HEK293 (cell line): ENCODE results near the gene RAN.

Source experiments
- CTCF ChIA-PET: fragments of 350-600 bp; formaldehyde crosslinking; extraction: SDS; loops from one replicate; lab custom pipeline; 2021; ENCODE audit warnings: antibody characterized with exemption; lab: Yijun Ruan, JAX
- POLR2A ChIA-PET: fragments of 300-600 bp; formaldehyde crosslinking; extraction: SDS; loops from one replicate; lab custom pipeline; 2020; ENCODE audit warnings: antibody characterized with exemption, inconsistent platforms; lab: Yijun Ruan, JAX
- H3K27ac ChIP-seq: fragments of 200-500 bp; sonication (Bioruptor generic); 2 replicates; pipeline ENCODE4 v1.5.1; 2014; ENCODE audit warnings: low read depth, low read length, control low read depth, inconsistent platforms; ENCODE audit errors: extremely low read depth
- H3K36me3 ChIP-seq, 2 experiments: fragments of 200-500 bp in 1 of 2; sonication (Bioruptor generic) in 1 of 2; 1 replicate in 1 of 2; 2 replicates in 1 of 2; pipeline ENCODE4 v1.5.1; 2014 to 2017; ENCODE audit warnings: inconsistent platforms in 2 of 2, low read length in 2 of 2; ENCODE audit not compliant: control insufficient read depth in 2 of 2, insufficient read depth in 1 of 2
- H3K4me1 ChIP-seq: fragments of 200-500 bp; sonication (Bioruptor generic); 2 replicates; pipeline ENCODE4 v1.5.1; 2014; ENCODE audit warnings: mild to moderate bottlenecking, low read length, inconsistent platforms; ENCODE audit not compliant: control insufficient read depth, insufficient read depth
- H3K4me3 ChIP-seq: 2 replicates; pipeline ENCODE4 v1.5.1; 2011; ENCODE audit warnings: low read depth, mild to moderate bottlenecking, control low read depth, low read length, moderate library complexity
- H3K9me3 ChIP-seq: fragments of 200-500 bp; sonication (Bioruptor generic); 2 replicates; pipeline ENCODE4 v1.5.1; 2014; ENCODE audit warnings: low read depth, low read length, inconsistent platforms; ENCODE audit not compliant: control insufficient read depth, insufficient read depth
- ATF2 ChIP-seq: fragments of 450-650 bp; formaldehyde crosslinking; IDR thresholded peaks from 2 replicates; pipeline ENCODE4 v1.5.1; 2016; ENCODE audit warnings: missing biosample characterization, missing genetic modification characterization, low read depth
- CTCF ChIP-seq: fragments of 450-650 bp; formaldehyde crosslinking; IDR thresholded peaks from 2 replicates; pipeline ENCODE4 v1.5.1; 2016; ENCODE audit warnings: missing biosample characterization, missing genetic modification characterization
- FEZF1 ChIP-seq: fragments of 450-650 bp; formaldehyde crosslinking; IDR thresholded peaks from 2 replicates; pipeline ENCODE4 v1.5.1; 2016; ENCODE audit warnings: missing biosample characterization, missing genetic modification characterization
- MZF1 ChIP-seq: fragments of 450-650 bp; formaldehyde crosslinking; IDR thresholded peaks from 2 replicates; pipeline ENCODE4 v1.5.1; 2017; ENCODE audit warnings: missing biosample characterization, missing genetic modification characterization, borderline replicate concordance
- SETDB1 ChIP-seq: IDR thresholded peaks from one replicate; pipeline ENCODE4 v1.6.1; 2017; ENCODE audit warnings: mild to moderate bottlenecking, low read length, moderate library complexity, mixed read lengths; ENCODE audit not compliant: insufficient read length
- SP7 ChIP-seq: fragments of 450-650 bp; formaldehyde crosslinking; IDR thresholded peaks from 2 replicates; pipeline ENCODE4 v1.5.1; 2016; ENCODE audit warnings: missing biosample characterization, missing genetic modification characterization
- TRIM28 ChIP-seq: IDR thresholded peaks from 2 replicates; pipeline ENCODE4 v1.6.1; 2011; ENCODE audit warnings: low read length, control low read depth, borderline replicate concordance
- ZBTB26 ChIP-seq: fragments of 450-650 bp; formaldehyde crosslinking; optimal IDR thresholded peaks from 2 replicates; pipeline ENCODE3; 2016; ENCODE audit warnings: missing biosample characterization, mild to moderate bottlenecking, missing genetic modification characterization
- ZBTB44 ChIP-seq: fragments of 450-650 bp; IDR thresholded peaks from 2 replicates; pipeline ENCODE4 v1.5.1; 2018; ENCODE audit warnings: missing biosample characterization, mild to moderate bottlenecking, missing genetic modification characterization
- ZBTB7A ChIP-seq: fragments of 450-650 bp; formaldehyde crosslinking; IDR thresholded peaks from 2 replicates; pipeline ENCODE4 v1.5.1; 2016; ENCODE audit warnings: low read depth, missing biosample characterization, missing genetic modification characterization
- ZFP69B ChIP-seq: fragments of 450-650 bp; formaldehyde crosslinking; IDR thresholded peaks from 2 replicates; pipeline ENCODE4 v1.5.1; 2016; ENCODE audit warnings: missing biosample characterization, missing genetic modification characterization
- ZIC2 ChIP-seq: fragments of 450-650 bp; formaldehyde crosslinking; IDR thresholded peaks from 2 replicates; pipeline ENCODE4 v1.5.1; 2016; ENCODE audit warnings: missing biosample characterization, missing genetic modification characterization
- ZNF133 ChIP-seq: fragments of 450-650 bp; formaldehyde crosslinking; IDR thresholded peaks from 2 replicates; pipeline ENCODE4 v1.5.1; 2016; ENCODE audit warnings: missing biosample characterization, missing genetic modification characterization
- ZNF169 ChIP-seq: fragments of 450-650 bp; formaldehyde crosslinking; IDR thresholded peaks from 2 replicates; pipeline ENCODE4 v1.5.1; 2016; ENCODE audit warnings: missing biosample characterization, missing genetic modification characterization
- ZNF184 ChIP-seq: fragments of 450-650 bp; IDR thresholded peaks from 2 replicates; pipeline ENCODE4 v1.5.1; 2018; ENCODE audit warnings: missing biosample characterization, mild to moderate bottlenecking, missing genetic modification characterization
- ZNF2 ChIP-seq: fragments of 450-650 bp; formaldehyde crosslinking; IDR thresholded peaks from 2 replicates; pipeline ENCODE4 v1.5.1; 2016; ENCODE audit warnings: missing biosample characterization, missing genetic modification characterization
- ZNF211 ChIP-seq: fragments of 450-650 bp; formaldehyde crosslinking; IDR thresholded peaks from 2 replicates; pipeline ENCODE4 v1.5.1; 2016; ENCODE audit warnings: low read depth, missing biosample characterization, missing genetic modification characterization
- ZNF24 ChIP-seq: fragments of 450-650 bp; formaldehyde crosslinking; IDR thresholded peaks from 2 replicates; pipeline ENCODE4 v1.5.1; 2016; ENCODE audit warnings: missing biosample characterization, missing genetic modification characterization
- ZNF266 ChIP-seq: fragments of 450-650 bp; formaldehyde crosslinking; IDR thresholded peaks from 2 replicates; pipeline ENCODE4 v1.5.1; 2016; ENCODE audit warnings: missing biosample characterization, missing genetic modification characterization, low read depth
- ZNF335 ChIP-seq: fragments of 450-650 bp; formaldehyde crosslinking; conservative IDR thresholded peaks from 2 replicates; pipeline ENCODE4 v1.5.1; 2016; ENCODE audit warnings: missing biosample characterization, missing genetic modification characterization
- ZNF366 ChIP-seq: fragments of 450-650 bp; formaldehyde crosslinking; conservative IDR thresholded peaks from 2 replicates; pipeline ENCODE4 v1.5.1; 2016; ENCODE audit warnings: missing biosample characterization, missing genetic modification characterization
- ZNF394 ChIP-seq: fragments of 450-650 bp; formaldehyde crosslinking; IDR thresholded peaks from 2 replicates; pipeline ENCODE4 v1.5.1; 2016; ENCODE audit warnings: missing biosample characterization, missing genetic modification characterization, mild to moderate bottlenecking, moderate library complexity, borderline replicate concordance
- ZNF426 ChIP-seq: fragments of 450-650 bp; formaldehyde crosslinking; IDR thresholded peaks from 2 replicates; pipeline ENCODE4 v1.5.1; 2017; ENCODE audit warnings: missing biosample characterization, missing genetic modification characterization, mild to moderate bottlenecking, inconsistent platforms, moderate library complexity
- ZNF501 ChIP-seq: fragments of 450-650 bp; formaldehyde crosslinking; IDR thresholded peaks from 2 replicates; pipeline ENCODE4 v1.5.1; 2016; ENCODE audit warnings: missing biosample characterization, missing genetic modification characterization
- ZNF510 ChIP-seq: fragments of 450-650 bp; formaldehyde crosslinking; IDR thresholded peaks from 2 replicates; pipeline ENCODE4 v1.5.1; 2018; ENCODE audit warnings: mild to moderate bottlenecking, missing genetic modification characterization, missing biosample characterization; ENCODE audit not compliant: insufficient replicate concordance
- ZNF600 ChIP-seq: fragments of 450-650 bp; formaldehyde crosslinking; IDR thresholded peaks from 2 replicates; pipeline ENCODE4 v1.5.1; 2016; ENCODE audit warnings: missing biosample characterization, missing genetic modification characterization

Gene RAN

GRCh38 chr12:130911933-130912332 lies 40.1 kb downstream of the RAN start:
- H3K36me3 ChIP-seq, result no peaks in the 10 kb centered on the region
- TF ChIP-seq SETDB1 (peak; percentile 49), ZNF510 (no peak)
- H3K4me3 ChIP-seq, result no peak overlapping the region
- H3K27ac ChIP-seq, result no peak overlapping the region
- ChIA-PET POLR2A (no interaction called here), CTCF (interaction anchor here (0.7 kb wide), 1 partner anchor 73 kb away, joined by 3 read pairs; the partner anchor contains the start of gene STX2)
- no peaks in the 10 kb centered on the region for H3K9me3 ChIP-seq
- H3K4me1 ChIP-seq, result no peaks in the 10 kb centered on the region

GRCh38 chr12:130916241-130916911 lies 44.5 kb downstream of the RAN start:
- H3K27ac ChIP-seq, result no peak overlapping the region
- peak overlapping the region; percentile 16; the same call in 1 of the 2 replicates for H3K4me3 ChIP-seq
- H3K4me1 ChIP-seq, result no peaks in the 10 kb centered on the region
- ChIA-PET POLR2A (no interaction called here), CTCF (interaction anchor here (0.6 to 3.6 kb wide), 17 partner anchors 8 to 918 kb away, joined by 3 to 29 read pairs (median 4); no protein-coding TSS in a partner anchor)
- no peaks in the 10 kb centered on the region for H3K9me3 ChIP-seq
- no peaks in the 10 kb centered on the region for H3K36me3 ChIP-seq
- TF ChIP-seq ZNF133, result no peak
- no peak for TF ChIP-seq ZFP69B (tag by site-specific recombination)
- TF ChIP-seq ZBTB7A, result no peak
- TF ChIP-seq ZBTB44, result 0 out of 2 replicates have a peak, but pooled peaks have one; percentile 22
- TF ChIP-seq ZNF169 (tag by site-specific recombination), result no peak
- 0 out of 2 replicates have a peak, but pooled peaks have one; percentile 22 for TF ChIP-seq ZNF184 (tag by site-specific recombination)
- peak; percentile 48; the same call in 1 of the 2 replicates for TF ChIP-seq MZF1 (tag by site-specific recombination)
- TF ChIP-seq SP7, result peak; percentile 65
- no peak; the same call in 1 of the 2 replicates for TF ChIP-seq ZNF24 (tag by site-specific recombination)
- TF ChIP-seq ZNF600 (tag by site-specific recombination), result peak; percentile 80
- TF ChIP-seq ZNF2 (tag by site-specific recombination), result 0 out of 2 replicates have a peak, but pooled peaks have one; percentile 38
- no peak; the same call in 1 of the 2 replicates for TF ChIP-seq TRIM28
- TF ChIP-seq ATF2, result no peak
- no peak for TF ChIP-seq ZNF501
- peak; percentile 71; the same call in 1 of the 2 replicates for TF ChIP-seq FEZF1 (tag by site-specific recombination)
- peak; percentile 40; the same call in 1 of the 2 replicates for TF ChIP-seq ZNF335 (tag by site-specific recombination)
- no peak for TF ChIP-seq ZNF426 (tag by site-specific recombination)
- peak; percentile 94 for TF ChIP-seq CTCF (tag by site-specific recombination)
- 0 out of 2 replicates have a peak, but pooled peaks have one; percentile 21 for TF ChIP-seq ZNF394 (tag by site-specific recombination)
- no peak for TF ChIP-seq ZNF266 (tag by site-specific recombination)
- no peak for TF ChIP-seq ZIC2 (tag by site-specific recombination)
- peak; percentile 28 for TF ChIP-seq ZBTB26 (tag by site-specific recombination)
- TF ChIP-seq ZNF211 (tag by site-specific recombination), result no peak
- TF ChIP-seq ZNF366 (tag by site-specific recombination), result peak; percentile 48; the same call in 1 of the 2 replicates
